Nephron progenitor cell (in vitro differentiated cells): Measurements from ENCODE around the gene PTK7.

ENCODE experiments used
- DNase-seq: peaks from one replicate; pipeline ENCODE4 v3.0.0; 2021
- H3K27ac Mint-ChIP-seq: 2 replicates; pipeline ENCODE4 v1.8.0; 2021; ENCODE audit warnings: mild to moderate bottlenecking, moderate library complexity, mixed read lengths
- H3K27me3 Mint-ChIP-seq: 2 replicates; pipeline ENCODE4 v1.8.0; 2021; ENCODE audit warnings: mild to moderate bottlenecking, low read depth, mixed read lengths; ENCODE audit not compliant: poor library complexity
- H3K36me3 Mint-ChIP-seq: 2 replicates; pipeline ENCODE4 v1.8.0; 2021; ENCODE audit warnings: low read depth, mixed read lengths
- H3K4me1 Mint-ChIP-seq: 2 replicates; pipeline ENCODE4 v1.8.0; 2021; ENCODE audit warnings: mixed read lengths
- H3K4me3 Mint-ChIP-seq: 2 replicates; pipeline ENCODE4 v1.8.0; 2021; ENCODE audit warnings: mild to moderate bottlenecking, moderate library complexity, mixed read lengths
- H3K9me3 Mint-ChIP-seq: 2 replicates; pipeline ENCODE4 v1.8.0; 2021; ENCODE audit warnings: mild to moderate bottlenecking, moderate library complexity, mixed read lengths
- CTCF ChIP-seq: fragments of 200-600 bp; sonication (generic); IDR thresholded peaks from 2 replicates; pipeline ENCODE4 v1.5.0; 2021; ENCODE audit warnings: antibody characterized with exemption

PTK7 gene

GRCh38 chr6:43188426-43188825 is 112.3 kb downstream of the PTK7 start:
- Mint-ChIP-seq H3K27ac (no peak overlapping the region), H3K36me3 (peaks cover 52% of the 10 kb centered on the region), H3K9me3 (no peaks in the 10 kb centered on the region), H3K27me3 (no peaks in the 10 kb centered on the region), H3K4me1 (peaks cover 9% of the 10 kb centered on the region), H3K4me3 (no peak overlapping the region)
- TF ChIP-seq CTCF, result no peak
- no peak for DNase-seq

GRCh38 chr6:43189776-43190304 is 113.7 kb downstream of the PTK7 start:
- TF ChIP-seq CTCF, result no peak
- Mint-ChIP-seq H3K27me3 (no peaks in the 10 kb centered on the region), H3K4me3 (no peak overlapping the region), H3K36me3 (peaks cover 52% of the 10 kb centered on the region), H3K27ac (no peak overlapping the region), H3K4me1 (no peaks in the 10 kb centered on the region), H3K9me3 (no peaks in the 10 kb centered on the region)
- no peak for DNase-seq

GRCh38 chr6:43192911-43193310 is 116.8 kb downstream of the PTK7 start:
- Mint-ChIP-seq H3K36me3 (peaks cover 48% of the 10 kb centered on the region), H3K4me1 (peaks cover 17% of the 10 kb centered on the region), H3K27me3 (no peaks in the 10 kb centered on the region), H3K27ac (peak overlapping the region; percentile 14), H3K9me3 (no peaks in the 10 kb centered on the region), H3K4me3 (no peak overlapping the region)
- DNase-seq, result no peak
- TF ChIP-seq CTCF, result no peak

GRCh38 chr6:43193929-43194328 is 117.8 kb downstream of the PTK7 start:
- H3K36me3 Mint-ChIP-seq, result peaks cover 38% of the 10 kb centered on the region
- peaks cover 17% of the 10 kb centered on the region for H3K4me1 Mint-ChIP-seq
- H3K27me3 Mint-ChIP-seq, result no peaks in the 10 kb centered on the region
- DNase-seq, result no peak
- H3K4me3 Mint-ChIP-seq, result no peak overlapping the region
- no peak overlapping the region for H3K27ac Mint-ChIP-seq
- H3K9me3 Mint-ChIP-seq, result no peaks in the 10 kb centered on the region
- no peak for TF ChIP-seq CTCF

- Mint-ChIP-seq H3K27ac (peak overlapping the region; percentile 86), H3K9me3 (no peaks in the 10 kb centered on the region), H3K27me3 (no peaks in the 10 kb centered on the region), H3K4me3 (no peak overlapping the region), H3K36me3 (peaks cover 38% of the 10 kb centered on the region), H3K4me1 (peaks cover 17% of the 10 kb centered on the region)
- no peak for TF ChIP-seq CTCF
- DNase-seq, result no peak
Observed at GRCh38 chr6:43196337-43196736, 120.2 kb downstream of the PTK7 start.

- H3K36me3 Mint-ChIP-seq, result peaks cover 19% of the 10 kb centered on the region
- H3K4me3 Mint-ChIP-seq, result no peak overlapping the region
- H3K27me3 Mint-ChIP-seq, result peaks cover 4% of the 10 kb centered on the region
- no peak for DNase-seq
- H3K27ac Mint-ChIP-seq, result no peak overlapping the region
- H3K9me3 Mint-ChIP-seq, result no peaks in the 10 kb centered on the region
- TF ChIP-seq CTCF, result no peak
- H3K4me1 Mint-ChIP-seq, result peaks cover 17% of the 10 kb centered on the region
Observed at GRCh38 chr6:43199912-43200311, 123.8 kb downstream of the PTK7 start.
